ENCODE data around the gene NCBP2.

Gene NCBP2

DNA sequence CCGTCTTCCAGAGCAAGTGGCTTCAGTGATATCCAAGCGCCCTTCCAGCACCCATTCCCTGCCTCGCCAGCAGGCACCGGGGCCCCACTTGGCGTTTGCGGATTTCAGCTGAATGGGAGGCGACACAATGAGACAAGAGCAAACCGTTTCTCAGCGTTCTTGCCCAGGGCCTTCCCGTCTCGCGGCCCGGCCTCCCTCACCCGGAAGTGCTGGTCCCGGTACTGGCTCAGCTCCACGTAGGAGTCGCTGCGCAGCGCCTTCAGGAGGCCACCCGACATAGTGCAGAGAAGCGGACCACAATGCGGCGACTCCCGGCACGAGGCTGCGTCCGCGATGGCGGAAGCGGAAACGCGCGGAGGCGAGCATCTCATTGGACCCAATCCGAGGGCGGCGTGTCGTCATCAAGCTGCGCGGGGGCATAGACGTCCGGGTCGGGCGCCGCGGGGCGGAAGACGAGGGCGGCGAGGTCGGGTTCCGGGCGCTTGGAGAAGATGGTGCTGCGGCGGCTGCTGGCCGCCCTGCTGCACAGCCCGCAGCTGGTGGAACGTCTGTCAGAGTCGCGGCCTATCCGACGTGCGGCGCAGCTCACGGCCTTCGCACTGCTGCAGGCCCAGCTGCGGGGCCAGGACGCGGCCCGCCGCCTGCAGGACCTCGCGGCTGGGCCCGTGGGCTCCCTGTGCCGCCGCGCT lies at the start of gene NCBP2:
NCBP2 (minus strand) TSS at position 303 of the 689 bp plus-strand sequence; CDS start at position 278, 25 bp downstream.
- H3K27me3 ChIP-seq (ENCODE audit: insufficient read depth, low read length), result no peaks in the 10 kb centered on the region
- peak within 1 kb of the TSS; percentile 97 for H3K4me3 ChIP-seq (ENCODE audit: low read length)
- H3K9ac ChIP-seq (ENCODE audit: low read depth, low read length), result peak within 1 kb of the TSS; percentile 96
- H3K36me3 ChIP-seq (ENCODE audit: insufficient read depth, low read depth, low read length), result peaks cover 25% of the 10 kb centered on the region
- H3K27ac ChIP-seq (ENCODE audit: low read length), result peak within 1 kb of the TSS; percentile 84
- H3K4me1 ChIP-seq (ENCODE audit: insufficient read depth, low read length), result 0 out of 2 replicates have a peak, but pooled peaks cover 2% of the 10 kb centered on the region
- H3K9me3 ChIP-seq (ENCODE audit: insufficient read depth, low read depth, low read length), result no peaks in the 10 kb centered on the region

DNA sequence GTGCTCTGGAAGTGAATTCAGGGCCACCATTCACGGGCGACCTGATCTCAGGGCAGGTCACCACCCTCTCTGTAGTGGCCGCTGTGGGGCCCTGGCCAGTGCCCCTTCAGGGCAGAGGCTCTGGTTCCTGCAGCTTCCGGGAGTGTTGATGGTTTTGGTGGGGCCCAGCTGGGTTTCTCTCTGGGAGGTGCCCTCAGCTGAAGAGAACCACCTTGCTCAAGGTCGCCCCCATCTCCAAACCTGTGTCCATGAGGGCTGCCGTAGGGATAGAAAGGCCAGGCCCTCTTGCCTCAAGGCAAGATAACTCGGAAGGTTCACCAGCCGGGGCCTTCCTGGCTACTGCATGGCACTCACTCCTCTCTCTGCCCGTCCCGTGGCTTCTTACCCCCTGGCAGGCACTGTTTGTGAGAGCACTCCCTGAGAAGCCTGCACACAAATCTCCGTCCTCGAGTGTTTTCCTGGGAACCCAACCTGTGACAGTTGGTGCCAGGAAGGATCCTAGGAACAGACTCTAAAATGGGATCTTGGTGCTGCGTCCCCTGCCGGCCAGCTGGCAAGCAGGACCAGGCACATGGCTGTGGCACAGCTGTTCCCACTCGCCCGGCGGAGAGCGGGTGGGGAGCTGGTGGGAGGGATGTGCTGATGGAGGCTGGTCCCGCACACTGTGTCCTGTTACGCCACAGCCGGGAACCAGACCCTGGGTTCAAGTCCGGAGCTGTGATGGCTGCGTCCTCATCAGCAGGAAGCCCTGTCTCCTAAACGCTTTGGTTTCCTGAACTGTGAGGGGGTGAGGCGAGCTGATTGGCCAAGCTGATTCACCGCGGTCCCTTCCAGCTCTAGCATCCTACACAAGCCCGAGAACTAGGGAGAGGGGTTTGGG lies 49.5 kb upstream of the NCBP2 start:
- Histone ChIP-seq H3K4me3 (ENCODE audit: low read length) (no peak overlapping the region), H3K36me3 (ENCODE audit: insufficient read depth, low read depth, low read length) (no peaks in the 10 kb centered on the region), H3K27ac (ENCODE audit: low read length) (no peak overlapping the region), H3K4me1 (ENCODE audit: insufficient read depth, low read length) (no peaks in the 10 kb centered on the region), H3K9ac (ENCODE audit: low read depth, low read length) (no peak overlapping the region), H3K9me3 (ENCODE audit: insufficient read depth, low read depth, low read length) (no peaks in the 10 kb centered on the region), H3K27me3 (ENCODE audit: insufficient read depth, low read length) (no peaks in the 10 kb centered on the region)

GRCh38 chr3:196990601-196991007 lies 48.3 kb upstream of the NCBP2 start:
- Histone ChIP-seq H3K27me3 (ENCODE audit: insufficient read depth, low read length) (no peaks in the 10 kb centered on the region), H3K9me3 (ENCODE audit: insufficient read depth, low read depth, low read length) (no peaks in the 10 kb centered on the region), H3K9ac (ENCODE audit: low read depth, low read length) (no peak overlapping the region), H3K36me3 (ENCODE audit: insufficient read depth, low read depth, low read length) (no peaks in the 10 kb centered on the region), H3K4me1 (ENCODE audit: insufficient read depth, low read length) (no peaks in the 10 kb centered on the region), H3K27ac (ENCODE audit: low read length) (no peak overlapping the region), H3K4me3 (ENCODE audit: low read length) (no peak overlapping the region)

DNA sequence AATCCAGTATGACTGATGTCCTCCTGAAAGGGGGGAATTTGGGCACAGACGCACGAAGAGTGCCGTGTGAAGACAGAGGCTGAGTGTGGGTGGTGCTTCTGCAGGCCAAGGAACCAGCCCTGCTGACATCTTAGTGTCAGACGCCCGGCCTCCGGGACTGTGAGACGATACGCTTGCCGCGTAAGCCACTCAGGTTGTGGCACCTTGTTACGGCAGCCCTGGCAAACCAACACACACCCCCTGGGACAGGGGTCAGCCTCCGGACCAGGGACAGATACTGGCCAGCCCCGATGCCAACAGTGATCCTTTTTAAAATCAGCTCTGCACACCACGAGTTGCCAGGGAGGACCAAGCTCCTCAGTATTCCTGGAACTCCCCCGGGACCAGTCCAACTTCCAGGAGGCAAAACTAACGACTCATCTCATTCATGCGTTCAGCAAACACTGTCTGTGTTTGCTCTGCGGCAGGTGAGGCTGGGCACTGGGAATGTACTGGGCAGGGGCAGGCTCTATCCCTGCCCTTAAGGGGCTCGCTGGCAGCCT lies 47.5 kb upstream of the NCBP2 start:
- H3K4me3 ChIP-seq (ENCODE audit: low read length), result no peak overlapping the region
- H3K27me3 ChIP-seq (ENCODE audit: insufficient read depth, low read length), result no peaks in the 10 kb centered on the region
- no peaks in the 10 kb centered on the region for H3K9me3 ChIP-seq (ENCODE audit: insufficient read depth, low read depth, low read length)
- no peaks in the 10 kb centered on the region for H3K36me3 ChIP-seq (ENCODE audit: insufficient read depth, low read depth, low read length)
- H3K27ac ChIP-seq (ENCODE audit: low read length), result no peak overlapping the region
- H3K9ac ChIP-seq (ENCODE audit: low read depth, low read length), result no peak overlapping the region
- no peaks in the 10 kb centered on the region for H3K4me1 ChIP-seq (ENCODE audit: insufficient read depth, low read length)

- no peak overlapping the region for H3K9ac ChIP-seq (ENCODE audit: low read depth, low read length)
Measured at GRCh38 chr3:196988241-196989029, 46.1 kb upstream of the NCBP2 start.

DNA sequence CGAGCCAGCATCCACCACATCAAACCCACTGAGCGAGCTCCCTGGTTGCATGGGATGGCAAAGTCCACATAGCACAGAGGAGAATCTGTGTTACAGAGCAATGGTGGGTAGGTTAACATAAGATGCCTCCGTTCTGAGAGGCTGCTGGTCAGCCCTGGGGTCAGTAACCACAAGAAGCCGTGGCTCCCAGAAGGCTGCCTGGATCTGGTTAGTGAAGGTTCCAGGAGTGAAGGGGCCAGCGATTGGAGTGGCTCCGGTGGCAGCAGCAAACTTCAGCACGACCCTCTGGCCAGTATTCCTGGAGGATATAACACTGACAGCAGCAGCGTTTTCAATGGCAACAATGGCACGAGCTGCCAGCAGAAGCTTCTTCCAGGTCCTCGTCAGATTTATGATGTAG lies 44.7 kb upstream of the NCBP2 start:
- Histone ChIP-seq H3K4me1 (ENCODE audit: insufficient read depth, low read length) (no peaks in the 10 kb centered on the region), H3K36me3 (ENCODE audit: insufficient read depth, low read depth, low read length) (no peaks in the 10 kb centered on the region), H3K9ac (ENCODE audit: low read depth, low read length) (no peak overlapping the region), H3K27me3 (ENCODE audit: insufficient read depth, low read length) (no peaks in the 10 kb centered on the region), H3K9me3 (ENCODE audit: insufficient read depth, low read depth, low read length) (no peaks in the 10 kb centered on the region), H3K4me3 (ENCODE audit: low read length) (no peak overlapping the region), H3K27ac (ENCODE audit: low read length) (no peak overlapping the region)

More at GRCh38 chr3:196988241-196989029, 46.1 kb upstream of the NCBP2 start:
- no peaks in the 10 kb centered on the region for H3K27me3 ChIP-seq (ENCODE audit: insufficient read depth, low read length)
- H3K9me3 ChIP-seq (ENCODE audit: insufficient read depth, low read depth, low read length), result no peaks in the 10 kb centered on the region
- no peaks in the 10 kb centered on the region for H3K36me3 ChIP-seq (ENCODE audit: insufficient read depth, low read depth, low read length)
- H3K27ac ChIP-seq (ENCODE audit: low read length), result no peak overlapping the region
- H3K4me3 ChIP-seq (ENCODE audit: low read length), result no peak overlapping the region
- no peaks in the 10 kb centered on the region for H3K4me1 ChIP-seq (ENCODE audit: insufficient read depth, low read length)

DNA sequence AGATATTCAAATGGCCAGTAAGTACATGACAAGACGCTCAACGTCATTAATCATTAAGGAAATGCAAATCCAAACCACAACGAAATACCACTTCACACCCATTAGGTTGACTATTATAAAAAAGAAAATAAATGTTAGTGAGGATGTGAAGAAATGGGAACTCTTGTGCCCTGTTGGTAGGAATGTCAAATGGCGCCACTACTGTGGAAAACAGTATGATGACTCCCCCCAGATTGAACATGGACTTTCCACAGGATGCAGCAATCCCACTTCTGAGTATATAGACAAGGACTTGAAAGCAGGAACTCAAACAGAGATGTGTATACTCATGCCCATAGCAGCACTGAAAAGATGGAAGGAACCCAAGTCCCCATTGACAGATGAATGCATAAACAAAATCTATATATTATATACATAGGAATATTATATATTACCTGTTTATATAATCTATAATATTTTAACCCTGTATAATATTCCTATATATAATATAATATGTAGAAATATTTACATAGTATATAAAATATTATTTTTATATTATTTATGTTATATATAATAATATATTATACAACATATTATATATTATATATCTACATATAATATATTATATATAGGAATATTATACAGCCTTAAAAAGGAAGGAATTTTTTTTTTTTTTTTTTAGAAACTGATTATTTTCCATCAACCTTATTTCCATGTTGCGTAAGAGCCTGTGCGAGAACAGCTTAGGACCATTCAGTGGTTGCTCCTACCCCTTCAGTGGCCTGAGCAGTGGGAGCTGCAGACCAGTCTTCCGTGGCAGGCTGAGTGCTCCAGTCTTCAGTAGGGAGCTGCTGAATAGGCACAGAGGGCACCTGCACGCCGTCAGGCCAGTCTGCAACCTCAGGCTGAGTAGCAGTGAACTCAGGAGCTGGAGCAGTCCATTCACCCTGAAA lies 43.9 kb upstream of the NCBP2 start:
- Histone ChIP-seq H3K27ac (ENCODE audit: low read length) (no peak overlapping the region), H3K27me3 (ENCODE audit: insufficient read depth, low read length) (no peaks in the 10 kb centered on the region), H3K4me3 (ENCODE audit: low read length) (no peak overlapping the region), H3K36me3 (ENCODE audit: insufficient read depth, low read depth, low read length) (no peaks in the 10 kb centered on the region), H3K9ac (ENCODE audit: low read depth, low read length) (no peak overlapping the region), H3K4me1 (ENCODE audit: insufficient read depth, low read length) (no peaks in the 10 kb centered on the region), H3K9me3 (ENCODE audit: insufficient read depth, low read depth, low read length) (no peaks in the 10 kb centered on the region)

DNA sequence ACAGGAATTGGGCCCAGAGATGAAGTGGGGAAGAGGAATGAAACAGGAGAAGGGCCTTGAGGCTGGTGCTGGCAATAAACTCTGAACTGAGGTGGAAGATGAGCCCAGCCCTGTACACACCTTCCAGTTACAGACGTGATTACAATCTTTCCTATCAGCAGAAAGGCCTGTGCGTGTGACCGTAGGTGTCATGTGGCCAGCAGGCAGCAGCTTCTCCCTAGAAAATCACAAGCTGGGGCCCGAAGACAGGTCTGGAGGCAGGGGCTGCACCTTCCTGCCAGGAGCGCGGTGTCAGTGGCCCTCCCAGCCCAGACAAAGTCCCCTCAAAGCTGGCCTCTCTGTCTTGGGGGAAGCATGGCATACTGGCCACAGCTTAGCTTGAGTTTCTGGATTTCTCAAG lies 43.0 kb upstream of the NCBP2 start:
- Histone ChIP-seq H3K36me3 (ENCODE audit: insufficient read depth, low read depth, low read length) (no peaks in the 10 kb centered on the region), H3K4me3 (ENCODE audit: low read length) (no peak overlapping the region), H3K9ac (ENCODE audit: low read depth, low read length) (no peak overlapping the region), H3K4me1 (ENCODE audit: insufficient read depth, low read length) (no peaks in the 10 kb centered on the region), H3K9me3 (ENCODE audit: insufficient read depth, low read depth, low read length) (no peaks in the 10 kb centered on the region), H3K27me3 (ENCODE audit: insufficient read depth, low read length) (no peaks in the 10 kb centered on the region), H3K27ac (ENCODE audit: low read length) (no peak overlapping the region)

DNA sequence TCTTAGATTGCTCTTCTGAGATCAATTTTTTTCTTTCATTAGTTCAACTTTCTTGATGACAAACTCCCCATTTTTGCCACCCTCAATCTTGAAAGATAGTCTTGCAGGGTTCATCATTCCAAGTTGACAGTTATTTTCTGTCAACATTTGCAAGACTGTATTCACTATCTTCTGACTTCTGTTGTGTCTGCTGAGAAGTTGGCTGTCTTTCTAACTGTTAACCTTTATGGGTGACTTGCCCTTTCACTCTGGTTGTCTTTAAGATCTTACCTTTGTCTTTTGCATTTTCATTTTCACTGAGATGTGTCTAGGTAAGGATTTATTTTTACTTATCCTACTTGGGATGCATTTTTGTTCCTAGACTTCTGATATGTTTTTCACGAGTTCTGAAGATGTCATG lies 40.9 kb upstream of the NCBP2 start:
- Histone ChIP-seq H3K9me3 (ENCODE audit: insufficient read depth, low read depth, low read length) (no peaks in the 10 kb centered on the region), H3K4me1 (ENCODE audit: insufficient read depth, low read length) (no peaks in the 10 kb centered on the region), H3K27me3 (ENCODE audit: insufficient read depth, low read length) (no peaks in the 10 kb centered on the region), H3K4me3 (ENCODE audit: low read length) (no peak overlapping the region), H3K9ac (ENCODE audit: low read depth, low read length) (no peak overlapping the region), H3K27ac (ENCODE audit: low read length) (no peak overlapping the region), H3K36me3 (ENCODE audit: insufficient read depth, low read depth, low read length) (no peaks in the 10 kb centered on the region)

- Histone ChIP-seq H3K36me3 (ENCODE audit: insufficient read depth, low read depth, low read length) (no peaks in the 10 kb centered on the region), H3K27me3 (ENCODE audit: insufficient read depth, low read length) (no peaks in the 10 kb centered on the region; the same call in 1 of the 2 replicates), H3K27ac (ENCODE audit: low read length) (no peak overlapping the region), H3K4me1 (ENCODE audit: insufficient read depth, low read length) (no peaks in the 10 kb centered on the region), H3K9me3 (ENCODE audit: insufficient read depth, low read depth, low read length) (no peaks in the 10 kb centered on the region), H3K9ac (ENCODE audit: low read depth, low read length) (no peak overlapping the region), H3K4me3 (ENCODE audit: low read length) (no peak overlapping the region)
Measured at GRCh38 chr3:196981657-196982056, 39.3 kb upstream of the NCBP2 start.

Data from iPS-20b (cell line).